ENCODE measurements around the gene CPN2.

CPN2 gene

DNA sequence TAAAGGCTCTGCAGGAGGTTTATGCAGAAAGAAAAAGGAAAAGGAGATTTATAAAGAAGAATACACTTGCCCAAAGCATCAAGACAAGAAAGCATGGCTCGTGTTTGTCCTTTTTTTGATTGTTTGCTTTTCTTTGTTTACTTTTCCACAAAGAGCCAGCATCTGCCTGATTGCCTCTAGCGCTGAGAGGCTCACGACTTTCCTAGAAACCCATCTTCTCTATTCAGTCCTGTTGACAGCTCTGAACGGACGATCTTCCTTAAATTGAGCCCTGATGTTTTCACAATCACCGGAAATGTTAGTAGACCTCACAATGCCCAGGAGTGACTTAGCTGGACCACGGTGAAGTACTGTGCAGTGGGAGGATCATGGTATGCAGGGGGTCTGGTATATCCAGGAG, 35.5 kb upstream of the CPN2 start:
- Mint-ChIP-seq H3K27me3 (no peaks in the 10 kb centered on the region), H3K9me3 (peaks cover 19% of the 10 kb centered on the region), H3K36me3 (ENCODE audit: low read depth) (peaks cover 6% of the 10 kb centered on the region), H3K4me3 (no peak overlapping the region), H3K27ac (no peak overlapping the region), H3K4me1 (no peaks in the 10 kb centered on the region)
- ATAC-seq (no peak), DNase-seq (no peak)

DNA sequence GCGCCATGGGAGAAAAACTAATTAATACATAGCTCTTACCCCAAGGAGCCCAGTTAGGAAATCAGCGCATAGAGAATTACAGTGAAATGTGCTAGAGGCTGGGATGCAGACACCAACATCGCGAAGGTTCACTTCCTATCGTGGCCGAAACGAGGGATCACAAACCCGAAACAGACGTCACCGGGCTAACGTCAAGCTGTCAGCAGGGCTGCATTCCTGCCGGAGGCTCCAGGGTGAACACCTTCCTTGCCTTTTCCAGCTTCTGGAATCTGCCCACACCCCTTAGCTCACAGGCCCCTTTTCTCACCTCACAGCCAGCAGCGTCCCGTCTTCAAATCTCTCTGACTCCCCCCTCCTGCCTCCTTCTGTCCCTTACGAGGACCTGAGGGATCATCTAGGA, 34.9 kb upstream of the CPN2 start:
- no peak for DNase-seq
- Mint-ChIP-seq H3K4me1 (no peaks in the 10 kb centered on the region), H3K9me3 (peaks cover 14% of the 10 kb centered on the region), H3K36me3 (ENCODE audit: low read depth) (peaks cover 6% of the 10 kb centered on the region), H3K27me3 (no peaks in the 10 kb centered on the region), H3K4me3 (no peak overlapping the region), H3K27ac (no peak overlapping the region)
- ATAC-seq = no peak

DNA sequence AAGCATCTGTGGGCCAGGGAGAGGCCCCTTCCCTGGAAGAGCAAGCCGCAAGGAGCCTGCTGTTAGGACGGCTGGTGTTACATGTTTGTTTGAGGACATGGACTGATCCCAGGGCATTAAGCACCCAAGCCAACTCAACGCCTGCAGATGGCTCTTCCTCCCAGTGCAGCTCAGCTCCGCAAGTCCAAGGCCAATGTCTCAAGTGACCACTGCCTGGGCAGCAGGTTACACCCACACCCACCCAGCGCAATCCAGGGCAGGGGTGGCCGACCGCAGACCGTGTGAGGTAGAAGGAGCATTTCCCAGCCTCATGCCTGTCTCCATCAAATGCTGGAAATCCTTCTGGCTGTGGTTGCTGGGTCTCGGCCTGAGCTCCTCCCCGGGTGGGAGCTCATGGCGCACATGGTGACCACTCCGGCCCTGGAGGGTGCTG, 33.5 kb upstream of the CPN2 start:
- DNase-seq = no peak
- H3K4me3 Mint-ChIP-seq = no peak overlapping the region
- no peak overlapping the region for H3K27ac Mint-ChIP-seq
- no peaks in the 10 kb centered on the region for H3K27me3 Mint-ChIP-seq
- no peak for ATAC-seq
- no peaks in the 10 kb centered on the region for H3K36me3 Mint-ChIP-seq (ENCODE audit: low read depth)
- no peaks in the 10 kb centered on the region for H3K9me3 Mint-ChIP-seq
- H3K4me1 Mint-ChIP-seq = no peaks in the 10 kb centered on the region

DNA sequence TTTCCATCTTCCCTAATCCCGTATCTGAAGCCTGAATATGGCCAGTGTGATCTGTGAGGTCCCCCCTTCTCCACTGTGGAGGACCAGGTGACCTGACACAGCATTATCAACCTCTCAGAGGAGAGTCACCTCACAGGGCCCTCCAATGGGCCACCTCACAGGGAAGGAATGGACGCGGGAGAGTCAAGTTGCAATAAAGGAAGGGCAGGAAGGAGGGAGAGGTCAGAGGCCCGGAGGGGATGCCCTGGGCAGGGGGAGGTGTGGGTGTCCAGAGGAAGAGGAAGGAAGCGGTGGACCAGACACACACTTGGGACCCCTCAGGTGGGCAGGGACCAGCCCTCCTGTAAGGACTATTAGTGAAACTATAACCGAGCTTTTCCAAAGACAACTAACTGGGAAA, 33.0 kb upstream of the CPN2 start:
- Mint-ChIP-seq H3K4me3 (no peak overlapping the region), H3K36me3 (ENCODE audit: low read depth) (no peaks in the 10 kb centered on the region), H3K4me1 (no peaks in the 10 kb centered on the region), H3K9me3 (no peaks in the 10 kb centered on the region), H3K27ac (no peak overlapping the region), H3K27me3 (no peaks in the 10 kb centered on the region)
- DNase-seq (no peak), ATAC-seq (no peak)

DNA sequence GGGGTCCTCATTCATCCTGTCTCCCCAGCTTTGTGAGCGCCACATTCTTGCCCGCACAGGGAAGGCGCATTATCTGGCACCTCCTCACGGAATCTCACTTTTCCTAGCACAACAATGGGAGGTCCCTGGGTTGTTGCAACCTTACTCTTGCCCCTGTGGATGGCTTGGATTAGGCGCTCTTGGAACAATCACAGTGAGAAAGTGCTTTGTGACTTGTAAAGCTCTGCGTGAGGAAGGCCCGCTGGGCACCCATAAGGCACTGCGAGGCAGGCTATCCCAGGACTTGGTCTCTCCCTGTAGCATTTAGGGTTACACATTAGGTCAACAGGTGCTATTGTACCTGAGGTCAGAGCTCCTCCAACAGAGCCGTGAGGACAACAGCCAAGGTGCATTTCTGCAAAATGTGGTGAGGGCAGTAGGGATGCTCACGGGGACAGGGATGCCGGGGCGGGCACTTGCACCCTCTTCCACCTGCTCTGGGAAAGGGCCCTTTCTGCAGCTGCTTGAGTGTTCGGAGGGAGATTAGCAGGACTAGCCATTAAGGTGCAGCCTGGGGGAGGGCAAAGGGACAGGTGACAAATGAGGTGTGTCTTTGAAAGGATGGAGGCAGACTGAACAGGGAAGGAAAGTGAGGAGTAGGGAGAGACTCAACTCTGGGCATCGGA, 32.3 kb upstream of the CPN2 start:
- no peaks in the 10 kb centered on the region for H3K27me3 Mint-ChIP-seq
- H3K4me3 Mint-ChIP-seq = no peak overlapping the region
- H3K36me3 Mint-ChIP-seq (ENCODE audit: low read depth) = no peaks in the 10 kb centered on the region
- H3K9me3 Mint-ChIP-seq = no peaks in the 10 kb centered on the region
- peak; percentile 15 for ATAC-seq
- H3K27ac Mint-ChIP-seq = no peak overlapping the region
- no peaks in the 10 kb centered on the region for H3K4me1 Mint-ChIP-seq
- DNase-seq = no peak

DNA sequence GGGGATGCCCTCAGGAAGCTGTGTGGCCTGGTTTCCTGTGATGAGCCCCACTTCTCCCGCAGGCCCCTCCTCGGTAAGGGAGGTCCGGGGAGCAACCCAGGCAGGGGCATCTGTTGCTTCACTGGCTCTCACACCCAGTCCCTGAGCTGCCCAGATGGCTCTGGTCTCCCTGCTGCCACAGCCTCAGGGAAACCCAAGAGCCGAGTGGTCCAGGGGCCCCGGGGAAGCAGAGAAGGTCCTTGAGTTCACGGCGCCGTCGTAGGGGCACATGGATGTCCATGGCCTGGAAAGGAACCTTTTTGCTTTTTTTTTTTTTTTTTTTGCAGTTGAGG, 31.7 kb upstream of the CPN2 start:
- DNase-seq (no peak), ATAC-seq (no peak)
- Mint-ChIP-seq H3K4me1 (no peaks in the 10 kb centered on the region), H3K4me3 (no peak overlapping the region), H3K27me3 (no peaks in the 10 kb centered on the region), H3K9me3 (no peaks in the 10 kb centered on the region), H3K36me3 (ENCODE audit: low read depth) (no peaks in the 10 kb centered on the region), H3K27ac (no peak overlapping the region)

DNA sequence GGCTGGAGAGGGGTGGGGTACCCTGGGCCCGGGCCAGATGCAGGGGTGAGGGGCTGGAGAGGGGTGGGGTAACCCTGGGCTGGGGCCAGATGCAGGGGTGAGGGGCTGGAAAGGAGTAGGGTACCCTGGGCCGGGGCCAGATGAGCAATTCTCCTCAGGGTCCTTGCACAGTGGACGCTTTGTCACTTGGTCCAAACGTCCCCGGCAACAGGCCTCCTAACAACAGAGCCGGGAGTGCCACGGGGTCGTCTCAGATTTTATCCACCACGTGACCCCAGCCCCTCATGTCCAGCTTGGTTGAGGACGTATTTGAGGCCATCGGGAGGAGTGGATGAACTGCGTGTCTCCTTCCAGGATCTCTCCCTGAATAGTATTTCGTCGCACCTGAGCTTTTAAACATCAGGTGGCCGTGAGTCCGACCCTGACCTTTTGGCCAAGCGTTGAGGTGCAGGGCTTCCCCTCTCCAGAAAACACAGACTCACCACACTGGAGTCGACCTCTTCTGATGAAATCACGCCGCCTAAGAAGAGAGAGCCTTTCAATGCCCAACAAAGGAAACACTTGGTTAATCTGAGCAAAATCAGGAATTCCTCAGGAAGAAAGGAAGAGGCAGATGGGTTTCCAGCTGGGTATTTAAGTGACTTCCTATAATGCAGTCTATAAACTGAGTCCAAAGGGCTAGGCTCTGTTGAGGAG, 31.2 kb upstream of the CPN2 start:
- no peak for ATAC-seq

DNA sequence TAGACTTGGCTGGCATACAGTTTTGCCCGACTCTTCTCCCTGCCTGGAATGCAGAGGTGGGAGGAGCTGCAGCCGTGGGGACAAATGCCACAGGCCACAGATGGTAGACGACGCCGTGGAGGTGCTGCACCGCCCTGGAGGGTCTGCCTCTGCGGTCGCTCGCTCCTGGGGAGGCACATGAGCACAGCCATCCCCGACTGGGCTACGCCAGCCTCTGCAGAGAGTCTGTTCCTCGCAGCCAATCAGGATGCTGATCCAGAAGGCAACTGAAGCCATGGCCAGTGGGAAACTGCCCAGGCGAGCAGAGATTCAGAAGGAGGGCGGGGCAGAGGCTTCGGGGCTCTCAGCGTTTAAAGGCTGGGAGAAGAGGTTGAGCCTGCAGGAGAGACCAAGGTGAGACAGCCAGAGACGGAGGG, 30.3 kb upstream of the CPN2 start:
- no peaks in the 10 kb centered on the region for H3K9me3 Mint-ChIP-seq
- DNase-seq (no peak), ATAC-seq (no peak)
- H3K4me1 Mint-ChIP-seq = no peaks in the 10 kb centered on the region
- no peaks in the 10 kb centered on the region for H3K36me3 Mint-ChIP-seq (ENCODE audit: low read depth)
- no peak overlapping the region for H3K4me3 Mint-ChIP-seq
- peaks cover 2% of the 10 kb centered on the region for H3K27me3 Mint-ChIP-seq
- H3K27ac Mint-ChIP-seq = no peak overlapping the region

More for the DNA sequence above, 31.2 kb upstream of the CPN2 start:
- DNase-seq = no peak
- no peaks in the 10 kb centered on the region for H3K9me3 Mint-ChIP-seq
- H3K4me1 Mint-ChIP-seq = no peaks in the 10 kb centered on the region
- peaks cover 2% of the 10 kb centered on the region for H3K27me3 Mint-ChIP-seq
- H3K27ac Mint-ChIP-seq = no peak overlapping the region
- no peak overlapping the region for H3K4me3 Mint-ChIP-seq
- H3K36me3 Mint-ChIP-seq (ENCODE audit: low read depth) = no peaks in the 10 kb centered on the region

DNA sequence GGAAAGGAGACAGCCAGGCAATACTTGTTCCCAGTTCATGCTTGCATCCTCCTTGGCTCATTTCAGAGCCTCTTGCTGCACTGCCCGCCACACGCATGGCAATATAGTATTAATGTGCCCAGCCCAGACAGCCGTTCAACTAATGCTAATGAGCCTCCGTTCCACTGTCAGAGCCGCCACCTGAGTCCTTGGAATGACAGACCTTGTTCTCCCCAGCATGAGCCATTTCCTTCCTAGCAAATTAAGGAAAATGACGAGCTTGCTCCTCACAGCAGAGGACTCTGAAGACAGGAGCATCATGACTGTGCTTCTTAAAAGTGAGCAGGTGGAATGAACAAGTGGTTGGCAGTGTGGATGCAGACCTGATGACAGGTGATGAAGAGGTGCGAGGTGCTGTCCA, 29.2 kb upstream of the CPN2 start:
- Mint-ChIP-seq H3K4me3 (no peak overlapping the region), H3K36me3 (ENCODE audit: low read depth) (no peaks in the 10 kb centered on the region), H3K27ac (no peak overlapping the region), H3K27me3 (peaks cover 6% of the 10 kb centered on the region), H3K4me1 (no peaks in the 10 kb centered on the region), H3K9me3 (no peaks in the 10 kb centered on the region)
- ATAC-seq (no peak), DNase-seq (no peak)

DNA sequence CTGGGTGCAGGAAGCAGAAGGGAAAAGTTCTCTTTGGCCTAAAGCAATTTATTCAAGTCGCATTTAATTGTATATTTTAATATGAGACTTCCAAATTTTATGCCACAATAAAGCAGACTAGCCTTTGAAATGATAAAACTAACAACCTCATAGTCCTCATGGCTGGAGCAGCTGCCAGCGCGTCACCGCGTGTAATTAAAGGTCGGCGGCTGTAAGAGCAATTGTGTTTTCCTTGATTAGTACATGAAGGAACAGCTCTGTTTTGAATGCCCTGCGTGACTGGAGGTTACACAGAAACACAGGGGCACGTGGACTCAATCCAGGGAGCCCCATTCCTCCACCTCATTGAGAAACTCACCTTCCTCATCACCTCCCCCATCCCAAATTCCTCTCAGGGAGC, 28.5 kb upstream of the CPN2 start:
- DNase-seq (no peak), ATAC-seq (no peak)
- no peaks in the 10 kb centered on the region for H3K36me3 Mint-ChIP-seq (ENCODE audit: low read depth)
- H3K27ac Mint-ChIP-seq = no peak overlapping the region
- no peaks in the 10 kb centered on the region for H3K4me1 Mint-ChIP-seq
- peaks cover 8% of the 10 kb centered on the region for H3K27me3 Mint-ChIP-seq
- H3K9me3 Mint-ChIP-seq = no peaks in the 10 kb centered on the region
- H3K4me3 Mint-ChIP-seq = no peak overlapping the region

DNA sequence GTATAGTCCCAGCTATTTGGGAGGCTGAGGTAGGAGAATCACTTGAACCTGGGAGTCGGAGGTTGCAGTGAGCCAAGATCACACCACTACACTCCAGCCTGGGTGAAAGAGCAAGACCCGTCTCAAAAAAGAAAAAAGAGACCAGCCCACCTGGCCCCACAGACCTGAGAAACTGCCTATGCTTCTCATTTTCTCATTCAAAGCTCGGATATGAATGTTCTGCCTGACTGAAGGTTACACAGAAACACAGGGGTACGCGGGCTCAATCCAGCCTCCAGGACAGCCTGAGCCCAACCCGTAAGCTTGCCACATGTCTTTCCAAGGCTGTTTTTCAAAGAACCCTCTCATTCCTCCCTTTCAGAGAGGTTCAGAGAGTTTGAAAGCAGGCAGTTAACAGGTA, 28.1 kb upstream of the CPN2 start:
- H3K27ac Mint-ChIP-seq = no peak overlapping the region
- H3K9me3 Mint-ChIP-seq = no peaks in the 10 kb centered on the region
- peaks cover 8% of the 10 kb centered on the region for H3K27me3 Mint-ChIP-seq
- H3K36me3 Mint-ChIP-seq (ENCODE audit: low read depth) = no peaks in the 10 kb centered on the region
- no peaks in the 10 kb centered on the region for H3K4me1 Mint-ChIP-seq
- DNase-seq (no peak), ATAC-seq (no peak)
- H3K4me3 Mint-ChIP-seq = no peak overlapping the region

DNA sequence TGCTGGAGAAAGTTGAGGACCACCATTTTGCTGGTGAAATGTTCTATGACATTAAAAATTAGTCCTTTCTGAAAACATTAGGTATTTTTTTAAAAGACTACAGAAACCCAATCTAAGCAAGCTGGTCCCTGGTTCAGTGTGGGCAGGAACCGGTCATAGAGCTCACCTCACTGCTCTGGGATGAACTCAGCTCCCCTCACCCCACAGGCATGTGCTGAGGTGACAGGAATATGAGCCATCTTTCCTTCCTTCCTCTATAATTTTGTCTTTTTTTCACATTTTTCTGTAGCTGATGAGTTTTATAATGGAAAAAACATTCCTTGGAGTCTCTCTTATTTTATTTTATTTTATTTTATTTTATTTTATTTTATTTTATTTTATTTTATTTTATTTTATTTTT, 26.6 kb upstream of the CPN2 start:
- DNase-seq (no peak), ATAC-seq (no peak)
- no peak overlapping the region for H3K27ac Mint-ChIP-seq
- no peaks in the 10 kb centered on the region for H3K36me3 Mint-ChIP-seq (ENCODE audit: low read depth)
- no peaks in the 10 kb centered on the region for H3K4me1 Mint-ChIP-seq
- H3K27me3 Mint-ChIP-seq = peaks cover 8% of the 10 kb centered on the region
- no peak overlapping the region for H3K4me3 Mint-ChIP-seq
- H3K9me3 Mint-ChIP-seq = no peaks in the 10 kb centered on the region

DNA sequence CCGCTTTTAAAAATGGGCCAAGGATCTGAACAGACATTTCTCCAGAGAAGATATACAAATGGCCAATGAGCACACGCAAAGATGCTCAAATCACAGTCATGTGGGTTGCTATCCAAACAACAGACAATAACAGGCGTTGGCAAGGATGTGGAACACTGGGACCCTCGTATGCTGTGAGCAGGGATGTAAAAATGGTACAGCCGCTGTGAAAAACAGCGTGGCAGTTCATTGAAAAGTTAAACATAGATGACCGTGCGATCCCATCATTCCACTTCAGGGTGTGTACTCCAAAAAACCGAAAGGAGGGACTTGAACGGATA, 25.1 kb upstream of the CPN2 start:
- no peaks in the 10 kb centered on the region for H3K9me3 Mint-ChIP-seq
- H3K27me3 Mint-ChIP-seq = peaks cover 11% of the 10 kb centered on the region
- H3K4me1 Mint-ChIP-seq = no peaks in the 10 kb centered on the region
- no peak for DNase-seq
- H3K4me3 Mint-ChIP-seq = no peak overlapping the region
- no peak for ATAC-seq
- no peak overlapping the region for H3K27ac Mint-ChIP-seq
- no peaks in the 10 kb centered on the region for H3K36me3 Mint-ChIP-seq (ENCODE audit: low read depth)

DNA sequence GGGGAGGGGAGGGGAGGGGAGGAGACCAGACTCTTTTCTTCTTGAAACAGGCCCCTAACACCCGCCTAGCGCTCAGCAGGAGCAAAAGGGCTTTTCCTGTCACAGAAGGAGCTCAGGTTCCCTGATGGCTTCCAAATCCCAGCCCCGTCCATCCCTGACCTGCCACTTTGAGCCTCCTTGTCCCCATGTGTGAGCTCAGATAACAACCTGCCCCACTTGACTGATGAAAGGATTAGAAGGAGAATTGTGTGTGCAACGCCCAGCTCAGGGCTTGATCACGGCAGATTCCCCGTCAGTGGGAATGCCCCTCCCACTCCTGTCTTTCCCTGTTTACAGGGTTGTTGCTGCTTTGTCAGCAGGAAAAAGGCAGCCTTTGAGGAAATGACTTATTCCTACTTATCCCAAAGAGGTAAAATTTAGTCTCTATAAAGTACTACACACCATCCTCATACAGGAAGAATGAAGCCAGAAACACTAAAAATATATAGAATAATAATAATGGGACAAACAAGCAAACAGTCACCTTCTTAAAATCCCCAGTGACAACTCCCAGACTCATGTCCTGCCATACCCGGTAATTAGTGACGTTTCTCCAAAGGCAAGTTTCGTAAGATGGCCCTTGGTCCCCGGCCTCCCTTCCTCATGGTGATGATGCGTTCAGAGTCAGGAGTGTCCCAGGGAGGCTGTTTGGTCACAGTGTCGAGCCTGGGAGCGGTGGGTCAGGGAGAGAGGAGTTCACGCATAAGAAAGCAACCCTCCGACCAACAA, 24.5 kb upstream of the CPN2 start:
- no peaks in the 10 kb centered on the region for H3K9me3 Mint-ChIP-seq
- no peak overlapping the region for H3K4me3 Mint-ChIP-seq
- ATAC-seq (no peak), DNase-seq (no peak)
- H3K36me3 Mint-ChIP-seq (ENCODE audit: low read depth) = no peaks in the 10 kb centered on the region
- no peak overlapping the region for H3K27ac Mint-ChIP-seq
- peaks cover 11% of the 10 kb centered on the region for H3K27me3 Mint-ChIP-seq
- H3K4me1 Mint-ChIP-seq = no peaks in the 10 kb centered on the region

DNA sequence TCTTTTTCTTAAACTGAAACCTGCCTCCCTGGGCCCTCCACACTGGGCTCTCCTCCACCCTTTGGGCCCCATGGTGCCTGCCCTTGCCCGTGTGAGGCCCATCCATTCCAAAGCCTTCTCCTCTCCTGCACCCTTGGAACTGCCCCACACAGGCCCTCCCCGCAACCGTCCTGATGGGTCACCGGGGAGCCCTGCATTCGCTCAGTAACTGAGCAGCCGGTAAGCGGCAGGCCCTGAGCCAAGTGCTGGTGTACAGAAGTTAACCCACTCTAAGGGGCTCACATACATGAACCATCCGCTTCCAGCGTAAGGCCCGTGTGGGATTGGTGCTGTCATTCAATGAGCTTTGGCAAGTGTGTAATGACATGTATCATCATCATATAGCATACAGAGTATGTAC, 23.8 kb upstream of the CPN2 start:
- H3K36me3 Mint-ChIP-seq (ENCODE audit: low read depth) = no peaks in the 10 kb centered on the region
- H3K27me3 Mint-ChIP-seq = peaks cover 13% of the 10 kb centered on the region
- H3K9me3 Mint-ChIP-seq = no peaks in the 10 kb centered on the region
- H3K4me3 Mint-ChIP-seq = no peak overlapping the region
- DNase-seq = no peak
- no peak overlapping the region for H3K27ac Mint-ChIP-seq
- no peak for ATAC-seq
- no peaks in the 10 kb centered on the region for H3K4me1 Mint-ChIP-seq
